Islet of Langerhans (tissue), 1 donor: ENCODE results near the gene WNT1.

ENCODE experiments used
- FAIRE-seq: peaks from one replicate; lab custom pipeline; 2011; peaks lifted over from hg19 to GRCh38; lab: Jason Lieb, UNC

The WNT1 gene

GRCh38 chr12:49010092-49010668 is 32.1 kb downstream of the WNT1 start:
- FAIRE-seq: no peak

GRCh38 chr12:49012739-49013138 is 34.6 kb downstream of the WNT1 start:
- FAIRE-seq: no peak

DNA sequence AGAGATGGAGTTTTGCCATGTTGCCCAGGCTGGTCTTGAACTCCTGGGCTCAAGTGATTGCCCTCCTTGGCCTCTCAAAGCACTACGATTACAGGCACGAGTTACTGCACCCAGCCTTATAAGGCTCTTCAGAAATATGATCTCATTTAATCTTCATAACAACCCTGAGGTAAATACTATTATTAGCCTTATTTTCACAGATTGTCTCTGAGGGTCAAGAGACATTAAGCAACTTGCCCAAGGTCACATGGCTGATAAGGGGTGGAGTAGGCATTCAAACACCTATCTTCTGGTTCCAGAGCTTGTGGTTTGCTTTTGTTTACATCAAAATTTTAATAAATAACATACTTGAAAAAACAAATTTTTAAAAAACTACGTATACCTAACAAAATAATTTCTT is 35.3 kb downstream of the WNT1 start:
- FAIRE-seq: no peak

DNA sequence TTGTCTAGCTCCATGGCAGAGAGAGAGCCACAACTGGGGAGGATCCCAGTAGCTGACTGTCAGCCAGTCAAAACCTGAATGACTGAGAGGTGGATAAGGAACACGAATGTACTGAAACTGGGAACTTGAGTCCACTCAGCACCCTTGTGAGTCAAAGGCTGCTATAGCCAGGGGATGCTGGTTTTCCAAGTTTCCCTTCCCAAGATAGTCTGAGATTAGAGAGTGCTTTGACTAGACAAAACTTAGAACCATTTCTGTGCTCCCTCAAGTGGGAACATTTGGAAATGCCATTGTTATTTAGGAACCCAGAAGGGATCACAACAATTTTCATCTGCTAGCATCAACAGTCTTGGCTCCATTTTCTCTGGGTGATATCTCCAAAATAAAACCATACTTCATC is 36.4 kb downstream of the WNT1 start:
- no peak for FAIRE-seq

DNA sequence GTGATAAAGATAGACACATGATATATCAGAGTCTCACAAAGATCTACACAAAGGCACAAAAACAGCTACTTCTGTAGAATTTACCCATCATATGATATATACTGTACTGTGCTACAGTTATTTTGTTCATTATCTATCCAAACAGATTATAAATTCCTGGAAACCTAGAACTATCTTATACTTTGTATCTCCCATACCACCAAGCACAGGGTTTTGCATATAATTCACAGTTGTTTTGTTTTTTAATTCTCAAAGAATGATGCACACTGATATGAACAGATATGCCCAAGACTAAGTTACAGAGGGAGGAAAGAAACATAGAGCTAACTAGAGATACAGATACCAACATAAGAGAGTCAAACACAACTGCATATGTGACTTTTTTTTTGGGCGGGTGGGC is 37.1 kb downstream of the WNT1 start:
- FAIRE-seq: no peak

DNA sequence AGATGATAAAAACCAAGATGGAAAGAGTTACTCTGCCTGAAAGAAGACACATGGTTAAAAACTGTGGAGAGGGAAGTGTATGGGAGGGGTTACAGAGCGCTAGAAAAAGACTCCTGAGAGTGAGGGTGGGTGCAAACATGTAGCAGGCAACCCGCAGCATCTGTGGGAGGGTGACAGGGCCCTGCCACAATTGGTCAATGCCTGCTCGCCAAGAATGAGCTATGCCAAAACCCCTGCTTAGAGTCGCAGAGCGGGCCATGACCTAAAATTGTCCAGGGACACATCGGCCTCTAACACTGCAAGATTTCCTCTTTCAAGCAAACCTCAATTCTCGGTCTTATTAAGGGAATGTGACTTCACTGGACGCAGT is 39.8 kb downstream of the WNT1 start:
- FAIRE-seq: no peak

DNA sequence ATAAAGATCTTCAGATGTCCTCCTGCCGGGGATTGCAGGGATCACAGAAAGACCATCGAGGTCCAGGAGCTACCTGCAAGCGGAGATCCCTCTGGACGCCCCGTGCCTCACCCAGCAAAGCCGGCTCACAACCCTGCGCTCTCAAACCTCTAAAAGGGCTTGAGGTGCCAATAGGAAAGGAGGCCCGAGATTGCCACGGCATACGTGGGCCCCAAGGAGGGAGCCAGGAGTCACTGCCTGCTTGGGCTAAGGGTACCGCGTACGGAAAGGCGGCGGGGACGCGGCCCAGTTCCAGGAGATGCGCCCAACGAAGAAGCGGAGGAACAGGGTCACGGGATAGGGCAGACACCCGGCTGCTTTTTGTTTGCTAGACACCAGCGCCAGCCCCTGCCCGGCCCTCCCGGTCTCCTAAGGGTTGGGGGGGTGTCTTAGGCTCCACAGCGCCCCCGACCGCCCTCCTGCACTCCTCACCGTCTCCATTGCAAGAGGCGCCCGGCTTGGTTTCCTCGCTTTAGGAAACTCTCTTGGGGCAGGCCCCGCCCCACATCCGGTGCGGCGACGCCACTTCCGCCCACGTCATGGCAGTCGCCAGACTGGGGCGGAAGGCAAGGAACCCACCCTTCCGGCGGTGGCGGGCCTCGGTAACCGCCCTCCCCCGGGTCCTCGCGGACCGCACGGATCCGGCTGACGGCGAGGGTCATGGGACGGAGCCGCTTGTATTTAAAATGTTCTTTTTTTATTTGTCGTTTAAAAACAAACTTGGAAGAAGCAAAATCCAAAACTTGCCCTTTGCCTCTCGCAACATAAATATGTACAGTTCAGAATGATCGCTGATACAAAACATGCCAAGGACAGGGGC is 40.4 kb downstream of the WNT1 start, which contains the start of gene PRKAG1:
Gene PRKAG1, minus strand, starts transcription at position 516 of the 859 bp plus-strand sequence. Its CDS starts 36 bp downstream, at position 480.
- FAIRE-seq: no peak

GRCh38 chr12:49019120-49019430 is 41.0 kb downstream of the WNT1 start:
- FAIRE-seq: no peak

- FAIRE-seq: no peak
Measured at GRCh38 chr12:49019443-49020324, 41.6 kb downstream of the WNT1 start.

DNA sequence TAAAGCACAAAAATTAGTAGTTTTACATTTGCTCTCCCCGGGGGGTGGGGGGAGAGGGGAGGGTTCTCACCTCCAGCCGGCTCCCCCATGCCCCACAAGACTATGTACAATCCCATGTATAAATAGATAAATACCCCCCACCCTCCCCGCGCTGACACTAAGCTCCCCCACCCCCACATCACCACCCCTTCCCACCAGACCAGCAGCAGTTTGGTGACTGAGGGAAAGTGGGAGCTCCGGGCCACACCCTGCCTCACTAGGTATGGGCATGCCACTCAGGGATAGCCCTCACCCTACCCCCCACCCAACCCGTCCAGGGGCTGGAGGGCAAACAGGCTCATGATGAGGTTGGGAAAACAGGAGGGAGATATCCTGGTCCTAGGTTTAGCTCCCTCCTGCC is 42.3 kb downstream of the WNT1 start:
- no peak for FAIRE-seq

DNA sequence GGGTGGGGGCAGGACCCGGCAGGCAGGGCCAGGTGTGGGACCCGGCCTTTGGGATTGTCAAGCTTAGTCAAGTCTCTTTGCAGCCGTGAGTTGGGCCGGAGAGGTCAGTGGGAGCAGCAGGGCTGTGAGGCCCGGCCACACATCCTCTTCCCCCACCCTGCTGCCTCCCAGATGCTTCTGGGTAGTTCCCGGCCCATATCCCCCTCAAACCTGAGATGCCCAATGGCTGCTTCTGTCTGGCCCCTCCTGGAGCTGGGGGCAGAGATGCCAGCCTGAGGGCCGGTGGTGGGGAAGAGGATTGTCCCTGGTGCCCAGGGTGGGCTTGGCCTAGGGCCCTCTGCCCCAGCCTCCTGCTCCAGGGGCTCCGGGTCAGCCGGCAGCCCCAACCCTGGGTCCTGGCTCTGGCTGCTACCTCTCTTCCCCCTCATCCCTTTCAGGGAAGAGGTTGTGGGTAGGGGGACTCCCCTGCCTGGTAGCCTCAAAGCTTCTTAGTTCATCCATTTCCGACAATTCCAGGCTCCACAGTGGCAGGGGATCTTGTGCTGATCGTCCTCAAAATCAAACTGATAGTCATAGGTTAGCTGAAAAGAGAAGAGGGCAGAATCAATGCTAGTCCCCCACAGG is 43.3 kb downstream of the WNT1 start:
- no peak for FAIRE-seq

GRCh38 chr12:49022558-49023178 is 44.5 kb downstream of the WNT1 start:
- FAIRE-seq: no peak

GRCh38 chr12:49023812-49024211 is 45.7 kb downstream of the WNT1 start:
- FAIRE-seq: no peak

DNA sequence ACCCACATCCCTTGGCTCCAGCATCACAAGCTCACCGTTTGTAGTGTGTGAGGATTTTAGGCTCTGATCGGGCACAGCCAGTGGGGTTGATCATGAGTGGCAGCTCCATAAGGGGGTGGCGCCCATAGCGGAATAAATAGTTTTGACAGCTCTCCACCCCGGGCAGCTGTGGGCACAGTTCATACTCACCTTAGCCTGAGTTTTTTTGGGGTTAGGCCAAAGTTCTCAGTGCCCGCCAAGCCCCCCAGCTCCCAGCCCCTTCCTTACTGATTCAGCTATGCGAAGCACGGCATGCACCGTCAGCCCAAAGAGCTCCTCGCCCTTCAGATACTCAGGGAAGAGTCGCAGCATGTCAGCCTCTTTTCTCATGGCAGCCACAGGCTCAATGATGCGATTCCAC is 46.4 kb downstream of the WNT1 start:
- no peak for FAIRE-seq

- FAIRE-seq: no peak
Measured at GRCh38 chr12:49025463-49025862, 47.3 kb downstream of the WNT1 start.

DNA sequence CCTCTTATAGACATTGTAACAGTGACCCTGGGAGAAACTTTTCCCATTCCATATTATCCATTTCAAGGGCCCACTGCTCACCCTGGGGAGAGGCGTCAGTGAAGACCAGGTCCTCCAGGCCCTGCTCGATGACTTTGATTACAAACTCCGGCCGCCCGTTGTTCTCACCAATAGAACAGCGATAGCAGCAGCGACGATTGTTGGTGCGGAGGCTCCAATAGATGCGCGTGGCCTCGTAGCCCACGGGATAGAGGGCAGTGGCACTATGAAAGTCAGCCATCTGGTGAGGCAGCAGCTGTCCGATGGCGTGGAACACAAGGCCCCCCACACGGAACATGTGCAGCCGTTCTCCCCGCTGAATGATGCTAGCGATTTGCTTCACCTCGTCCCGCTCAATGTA is 48.0 kb downstream of the WNT1 start:
- no peak for FAIRE-seq

- no peak for FAIRE-seq
Measured at GRCh38 chr12:49026678-49027480, 48.8 kb downstream of the WNT1 start.

GRCh38 chr12:49027846-49028555 is 49.9 kb downstream of the WNT1 start:
- FAIRE-seq: no peak

DNA sequence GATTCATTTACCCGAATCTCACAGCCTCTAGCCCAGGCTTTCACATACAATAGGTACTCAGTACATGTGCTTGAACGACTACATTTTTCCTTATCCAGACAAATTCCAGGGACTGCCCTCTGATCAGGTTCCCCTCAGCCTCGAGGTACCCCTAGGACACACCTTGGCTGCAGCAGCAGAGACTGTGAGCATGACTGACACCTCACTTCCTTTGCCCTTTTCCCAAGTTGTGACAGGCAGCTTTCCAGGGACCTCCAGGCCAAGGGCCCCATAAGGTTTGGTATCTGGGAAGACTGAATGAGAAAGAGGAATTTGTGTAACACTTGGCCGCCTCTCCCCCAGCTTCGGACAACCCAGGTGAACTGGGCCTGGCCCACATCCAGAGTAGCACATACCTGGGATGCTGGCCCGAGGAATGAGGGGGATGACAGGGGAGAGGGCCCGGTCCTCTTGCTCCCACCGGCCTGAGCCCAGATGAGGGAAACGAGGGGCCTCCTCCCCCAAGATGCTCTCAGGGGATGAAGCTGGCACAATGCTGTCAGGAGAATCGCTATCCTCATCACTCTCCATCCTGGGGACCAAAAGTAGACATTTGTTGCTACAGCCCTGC is 50.6 kb downstream of the WNT1 start:
- FAIRE-seq: no peak

DNA sequence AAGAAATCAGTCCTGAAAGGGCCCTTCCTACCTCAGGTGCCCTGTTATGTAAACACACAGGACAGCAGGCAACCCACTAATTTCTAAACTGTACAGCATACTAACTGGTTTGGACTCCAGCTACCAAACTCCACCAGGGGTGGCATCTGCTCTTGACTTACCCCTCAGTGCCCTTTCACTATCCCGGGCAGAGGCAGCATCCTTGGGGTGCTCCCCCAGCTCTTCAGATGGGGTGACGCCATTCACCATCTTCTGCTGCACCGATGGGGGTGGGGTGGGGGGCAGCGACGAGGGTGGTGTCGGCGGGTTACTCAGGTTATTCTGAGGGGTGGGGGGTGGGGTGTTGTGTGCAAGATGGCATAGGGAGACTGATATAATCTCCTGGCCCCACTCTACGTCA is 52.0 kb downstream of the WNT1 start:
- no peak for FAIRE-seq
